Bronchial epithelial cell (primary cell): Measurements from ENCODE around the gene NIT1. TPM values are rescaled to one million over a fixed set of nuclear protein-coding genes. Genes with fewer than 3 reads are reported as not detected.

Source experiments
- DNase-seq: peaks from one replicate; pipeline ENCODE4 v3.0.0-alpha.2; 2010; ENCODE audit warnings: low read depth
- FAIRE-seq: peaks from 2 replicates; lab custom pipeline; 2011; peaks lifted over from hg19 to GRCh38; lab: Jason Lieb, UNC
- H3K27me3 ChIP-seq: 2 replicates; pipeline ENCODE4 v1.5.1; 2011; ENCODE audit warnings: low read length; ENCODE audit not compliant: control insufficient read depth, insufficient read depth
- H3K36me3 ChIP-seq: 2 replicates; pipeline ENCODE4 v1.5.1; 2011; ENCODE audit warnings: low read length; ENCODE audit not compliant: control insufficient read depth, insufficient read depth
- H3K4me3 ChIP-seq: 2 replicates; pipeline ENCODE4 v1.5.1; 2011; ENCODE audit warnings: mild to moderate bottlenecking, low read depth, low read length, control low read depth
- CTCF ChIP-seq: IDR thresholded peaks from 2 replicates; pipeline ENCODE4 v1.5.1; 2011; ENCODE audit warnings: mild to moderate bottlenecking, moderate library complexity, low read length, control low read depth, inconsistent platforms; ENCODE audit not compliant: insufficient read depth, severe bottlenecking
- total RNA-seq: library from RNA; depleted of rRNA; stranded (reverse); fragments of >200 nt; gene quantifications from 2 replicates; pipeline ENCODE4 v1.2.1, GENCODE V29; 2014

The NIT1 gene
- total RNA-seq, 1 donor from 2014 or later: 40.5 TPM

- no peak overlapping the region for H3K4me3 ChIP-seq
- H3K36me3 ChIP-seq: peaks cover 24% of the 10 kb centered on the region
- no peaks in the 10 kb centered on the region for H3K27me3 ChIP-seq
- no peak for DNase-seq
- FAIRE-seq: no peak
- TF ChIP-seq CTCF: no peak
Observed at GRCh38 chr1:161121042-161121650, 3.2 kb downstream of the NIT1 start.

GRCh38 chr1:161121834-161122233 lies 3.9 kb downstream of the NIT1 start:
- Histone ChIP-seq H3K4me3 (no peak overlapping the region), H3K27me3 (no peaks in the 10 kb centered on the region), H3K36me3 (peaks cover 24% of the 10 kb centered on the region)
- no peak for TF ChIP-seq CTCF
- no peak for FAIRE-seq
- no peak for DNase-seq

- no peak for FAIRE-seq
- peaks cover 24% of the 10 kb centered on the region for H3K36me3 ChIP-seq
Observed at GRCh38 chr1:161122967-161123366, 5.1 kb downstream of the NIT1 start.

GRCh38 chr1:161127649-161128048 lies 9.7 kb downstream of the NIT1 start:
- no peak for DNase-seq
- FAIRE-seq: no peak
- Histone ChIP-seq H3K27me3 (no peaks in the 10 kb centered on the region), H3K36me3 (peaks cover 11% of the 10 kb centered on the region), H3K4me3 (no peak overlapping the region)
- no peak for TF ChIP-seq CTCF

More at GRCh38 chr1:161122967-161123366, 5.1 kb downstream of the NIT1 start:
- no peak for DNase-seq
- no peak for TF ChIP-seq CTCF
- Histone ChIP-seq H3K4me3 (no peak overlapping the region), H3K27me3 (no peaks in the 10 kb centered on the region)

GRCh38 chr1:161128591-161129420 lies 10.9 kb downstream of the NIT1 start:
- no peak for TF ChIP-seq CTCF
- FAIRE-seq (no peak), DNase-seq (no peak)
- H3K4me3 ChIP-seq: no peak overlapping the region
- peaks cover 5% of the 10 kb centered on the region for H3K36me3 ChIP-seq
- H3K27me3 ChIP-seq: no peaks in the 10 kb centered on the region
